ENCODE results near the gene ADARB2. TPM values are rescaled to one million over a fixed set of nuclear protein-coding genes. Genes with fewer than 3 reads are reported as not detected.
A peak's percentile ranks its signal among the peaks of the same experiment; 100 is the strongest.

Gene ADARB2
- total RNA-seq, 6 donors from 2014 or later: 0.69 to 5.2 (median 1.8) TPM

DNA sequence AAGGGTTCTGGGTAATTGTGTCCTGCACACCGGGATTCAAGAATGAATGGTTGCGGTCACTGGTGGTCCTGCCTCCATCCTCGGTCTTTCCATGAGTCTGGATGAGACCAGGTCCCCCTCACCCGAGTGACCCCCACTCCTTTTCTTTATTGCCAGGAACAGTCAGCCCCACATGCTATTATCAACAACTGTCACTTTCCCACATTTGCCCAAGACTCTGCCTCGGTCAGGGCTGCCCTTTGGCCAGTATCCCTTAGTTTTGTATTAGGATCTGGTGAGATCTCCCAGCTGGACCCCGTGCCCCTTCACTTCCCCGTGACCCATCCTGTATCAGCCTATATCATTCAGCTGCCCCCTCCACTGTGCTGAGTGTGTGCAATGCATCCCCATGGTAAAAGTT, 288.3 kb downstream of the ADARB2 start:
- Histone ChIP-seq H3K4me3 (no peak overlapping the region), H3K27me3 (no peaks in the 10 kb centered on the region), H3K4me1 (peaks cover 0 to 9% (median 0%) of the 10 kb centered on the region in 4 donors), H3K36me3 (no peaks in the 10 kb centered on the region), H3K27ac (no peak overlapping the region), H3K9me3 (no peaks in the 10 kb centered on the region)
- peak in 1 of 2 donors; percentile 6 for ATAC-seq (ENCODE audit: low FRiP score in 2 of 2)
- 70 to 82% methylated on average over 7 of the region's 7 CpGs for WGBS, 2 donors
- no peak for DNase-seq
- TF ChIP-seq EP300 (IDR thresholded peaks at IDR 0.05) (no peak), POLR2A (IDR thresholded peaks at IDR 0.05) (no peak), POLR2AphosphoS5 (IDR thresholded peaks at IDR 0.05) (no peak)
- TF ChIP-seq, protein P1, sequence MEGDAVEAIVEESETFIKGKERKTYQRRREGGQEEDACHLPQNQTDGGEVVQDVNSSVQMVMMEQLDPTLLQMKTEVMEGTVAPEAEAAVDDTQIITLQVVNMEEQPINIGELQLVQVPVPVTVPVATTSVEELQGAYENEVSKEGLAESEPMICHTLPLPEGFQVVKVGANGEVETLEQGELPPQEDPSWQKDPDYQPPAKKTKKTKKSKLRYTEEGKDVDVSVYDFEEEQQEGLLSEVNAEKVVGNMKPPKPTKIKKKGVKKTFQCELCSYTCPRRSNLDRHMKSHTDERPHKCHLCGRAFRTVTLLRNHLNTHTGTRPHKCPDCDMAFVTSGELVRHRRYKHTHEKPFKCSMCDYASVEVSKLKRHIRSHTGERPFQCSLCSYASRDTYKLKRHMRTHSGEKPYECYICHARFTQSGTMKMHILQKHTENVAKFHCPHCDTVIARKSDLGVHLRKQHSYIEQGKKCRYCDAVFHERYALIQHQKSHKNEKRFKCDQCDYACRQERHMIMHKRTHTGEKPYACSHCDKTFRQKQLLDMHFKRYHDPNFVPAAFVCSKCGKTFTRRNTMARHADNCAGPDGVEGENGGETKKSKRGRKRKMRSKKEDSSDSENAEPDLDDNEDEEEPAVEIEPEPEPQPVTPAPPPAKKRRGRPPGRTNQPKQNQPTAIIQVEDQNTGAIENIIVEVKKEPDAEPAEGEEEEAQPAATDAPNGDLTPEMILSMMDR (IDR thresholded peaks at IDR 0.05): no peak

DNA sequence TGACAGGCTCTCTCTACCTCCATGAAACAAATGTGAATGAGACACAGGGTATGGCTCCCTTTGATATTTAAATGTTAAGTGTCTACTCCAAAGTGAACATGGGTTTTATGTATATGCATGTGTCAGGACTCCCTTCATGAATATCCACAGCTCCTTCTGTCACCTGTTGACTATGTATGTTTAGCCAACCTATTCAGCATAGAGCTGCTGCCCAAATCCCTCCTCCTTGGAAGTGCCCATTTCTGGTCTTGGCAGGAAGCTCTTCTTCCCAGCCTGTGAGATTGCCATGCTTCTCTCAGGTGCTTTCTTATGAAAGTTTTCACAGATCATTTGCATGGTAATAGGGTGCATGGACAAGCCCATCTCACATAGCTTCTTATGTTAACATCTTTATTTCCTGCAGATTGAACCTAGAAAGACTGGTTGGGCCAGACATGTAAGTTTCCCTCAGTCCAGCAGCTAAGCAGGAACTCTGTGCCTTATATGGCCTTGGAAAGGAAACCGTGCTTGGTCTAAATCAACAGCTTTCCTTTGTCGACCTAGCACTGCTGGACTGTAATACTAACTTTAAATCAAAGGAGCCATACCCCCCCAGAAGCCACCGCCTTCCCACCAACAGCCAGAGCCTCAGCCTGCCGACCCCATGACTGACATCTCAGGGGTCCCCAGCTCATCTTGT, 288.9 kb downstream of the ADARB2 start:
- 23 to 50% methylated on average over 4 of the region's 4 CpGs for WGBS, 2 donors
- Histone ChIP-seq H3K9me3 (no peaks in the 10 kb centered on the region), H3K4me3 (no peak overlapping the region), H3K27me3 (no peaks in the 10 kb centered on the region), H3K4me1 (peaks cover 0 to 9% (median 0%) of the 10 kb centered on the region in 4 donors), H3K36me3 (no peaks in the 10 kb centered on the region), H3K27ac (no peak overlapping the region)
- DNase-seq (no peak), ATAC-seq (ENCODE audit: low FRiP score in 2 of 2) (no peak)
- TF ChIP-seq, protein P1 (IDR thresholded peaks at IDR 0.05): no peak
- TF ChIP-seq POLR2AphosphoS5 (IDR thresholded peaks at IDR 0.05) (no peak), EP300 (IDR thresholded peaks at IDR 0.05) (no peak), POLR2A (IDR thresholded peaks at IDR 0.05) (no peak)

DNA sequence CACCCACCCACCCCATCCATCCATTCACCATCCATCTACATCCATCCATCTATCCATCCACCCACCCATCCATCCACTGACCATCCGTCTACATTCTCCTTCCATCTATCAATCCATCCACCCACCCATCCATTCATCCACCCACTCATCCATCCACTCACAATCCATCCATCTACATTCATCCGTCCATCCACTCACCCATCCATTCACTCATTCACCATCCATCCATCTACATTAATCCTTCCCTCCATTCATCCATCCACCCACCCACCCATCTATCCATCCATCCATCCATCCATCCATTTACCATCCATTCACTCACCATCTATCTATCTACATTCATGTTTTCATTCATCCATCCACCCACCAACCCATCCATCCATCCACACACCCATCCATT, 292.5 kb downstream of the ADARB2 start:
- TF ChIP-seq POLR2AphosphoS5 (IDR thresholded peaks at IDR 0.05): no peak
- TF ChIP-seq, protein P1 (IDR thresholded peaks at IDR 0.05): no peak
- no peak for TF ChIP-seq EP300 (IDR thresholded peaks at IDR 0.05)
- no peak for TF ChIP-seq POLR2A (IDR thresholded peaks at IDR 0.05)
- H3K36me3 ChIP-seq: no peaks in the 10 kb centered on the region
- ATAC-seq (ENCODE audit: low FRiP score in 2 of 2) (no peak), DNase-seq (no peak)
- peaks cover 0 to 7% (median 0%) of the 10 kb centered on the region in 4 donors for H3K4me1 ChIP-seq
- no peaks in the 10 kb centered on the region for H3K9me3 ChIP-seq
- H3K27me3 ChIP-seq: no peaks in the 10 kb centered on the region
- H3K27ac ChIP-seq: no peak overlapping the region
- 93 to 94% methylated on average over 2 of the region's 2 CpGs for WGBS, 2 donors
- H3K4me3 ChIP-seq: no peak overlapping the region

DNA sequence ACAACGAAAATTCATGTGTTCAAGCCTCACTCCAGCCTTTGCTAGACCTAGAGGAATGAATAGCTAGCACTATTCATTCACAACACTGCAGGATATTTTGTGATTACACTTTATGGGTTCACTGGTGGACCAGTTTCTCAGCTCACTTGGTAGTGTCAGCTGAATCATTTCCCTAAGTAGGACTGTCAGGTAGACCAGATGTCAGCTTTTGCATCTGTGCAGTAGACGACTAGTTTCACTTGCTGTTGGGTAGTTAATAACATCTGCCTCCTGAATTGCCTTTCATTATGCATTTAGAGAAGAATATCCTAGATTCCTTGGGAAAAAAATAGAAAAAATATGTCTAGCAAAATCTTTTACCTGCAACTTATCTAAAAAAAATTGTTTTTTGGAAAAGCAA, 296.4 kb downstream of the ADARB2 start:
- Histone ChIP-seq H3K27ac (no peak overlapping the region), H3K27me3 (no peaks in the 10 kb centered on the region), H3K4me3 (no peak overlapping the region), H3K36me3 (no peaks in the 10 kb centered on the region), H3K9me3 (no peaks in the 10 kb centered on the region), H3K4me1 (no peaks in the 10 kb centered on the region)
- no peak for TF ChIP-seq POLR2AphosphoS5 (IDR thresholded peaks at IDR 0.05)
- TF ChIP-seq, protein P1 (IDR thresholded peaks at IDR 0.05): no peak
- TF ChIP-seq POLR2A (IDR thresholded peaks at IDR 0.05): no peak
- TF ChIP-seq EP300 (IDR thresholded peaks at IDR 0.05): no peak
- DNase-seq: no peak
- 67 to 71% methylated on average over 2 of the region's 2 CpGs for WGBS, 2 donors
- no peak for ATAC-seq (ENCODE audit: low FRiP score in 2 of 2)
